ENCODE measurements around the gene GPD1. TPM values are rescaled to one million over a fixed set of nuclear protein-coding genes. Genes with fewer than 3 reads are reported as not detected.

GPD1 gene
- total and polyA plus RNA-seq, 10 of the 15 experiments (the other 5 are each of a cell fraction or from before 2014, with no cell fraction given): 0.04 to 0.61 (median 0.26) TPM; not detected in 1

- H3K4me2 ChIP-seq (ENCODE audit: control insufficient read depth, insufficient read depth): no peak overlapping the region
- no peaks in the 10 kb centered on the region for H3K9me3 ChIP-seq (replicated peaks; ENCODE audit: control insufficient read depth, insufficient read depth, low read length)
- FAIRE-seq: no peak
- CTCF ChIA-PET: interaction anchor here (1.1 to 11.1 kb wide), 5 partner anchors 11 to 48 kb away, joined by 3 to 89 read pairs (median 3); partner anchors contain the start of gene COX14
- in situ Hi-C loops (cut with MboI) (no loop called here), intact Hi-C loops (cut with micrococcal nuclease; ENCODE audit: unreplicated experiment) (loop anchor here (5.0 kb wide), 1 partner anchor 35 kb away; no protein-coding TSS in a partner anchor)
- H3K36me3 ChIP-seq (ENCODE audit: control insufficient read depth in 2 of 2, insufficient read depth in 2 of 2, low read length in 1 of 2): peaks cover 8 to 28% of the 10 kb centered on the region in 2 experiments
- RAD21 ChIA-PET (ENCODE audit: unreplicated experiment): interaction anchor here (0.6 to 1.7 kb wide), 2 partner anchors 43 to 48 kb away, joined by 3 to 4 read pairs; partner anchors contain the start of gene SMARCD1
- H4K20me1 ChIP-seq (ENCODE audit: control insufficient read depth, insufficient read depth): no peaks in the 10 kb centered on the region
- WGBS (ENCODE audit: insufficient coverage, insufficient replicate concordance, low lambda C conversion rate, missing lambda C conversion rate): 69% methylated on average over 2 of the region's 2 CpGs
- no peak overlapping the region for H3K27ac ChIP-seq (ENCODE audit: control insufficient read depth, insufficient read depth)
- no peak overlapping the region for H3K4me3 ChIP-seq
- DNase-seq (ENCODE audit: low read depth, low spot score): no peak
- no peaks in the 10 kb centered on the region for H3K27me3 ChIP-seq (replicated peaks in 1 of 2; ENCODE audit: control insufficient read depth in 2 of 2, insufficient read depth in 2 of 2, low read length in 1 of 2)
- H3K9ac ChIP-seq (ENCODE audit: control insufficient read depth, insufficient read depth, low read length): no peak overlapping the region
- POLR2A ChIA-PET: interaction anchor here (3.7 kb wide), 1 partner anchor 16 kb away, joined by 15 read pairs; the partner anchor contains the start of gene COX14
- no peaks in the 10 kb centered on the region for H3K79me2 ChIP-seq (ENCODE audit: control insufficient read depth, insufficient read depth, low read length)
- TF ChIP-seq RCOR1 (conservative IDR thresholded peaks at IDR 0.05; ENCODE audit: low read depth, low read length) (no peak), NR2C2 (IDR thresholded peaks at IDR 0.05; ENCODE audit: borderline replicate concordance, control insufficient read depth, insufficient read length, low read depth) (no peak), HCFC1 (IDR thresholded peaks at IDR 0.05; ENCODE audit: low read length) (no peak), NR2F1 (conservative IDR thresholded peaks at IDR 0.05) (no peak), ZZZ3 (IDR thresholded peaks at IDR 0.05; ENCODE audit: control insufficient read depth, insufficient read length, low read depth) (no peak)
- BruUV-seq (replicated peaks): no TSS peak
- no peak overlapping the region for H2AFZ ChIP-seq (ENCODE audit: control insufficient read depth, low read depth, low read length)
- peaks cover 11% of the 10 kb centered on the region; the same call in 1 of the 2 replicates for H3K4me1 ChIP-seq (ENCODE audit: control insufficient read depth, insufficient read depth, low read length)
- SMC1A ChIA-PET (ENCODE audit: uncharacterized antibody, unreplicated experiment): interaction anchor here (0.7 kb wide), 1 partner anchor 233 kb away, joined by 3 read pairs; no protein-coding TSS in a partner anchor
- no peak for ATAC-seq
Measured at GRCh38 chr12:50127546-50127945, 23.7 kb downstream of the GPD1 start.

- no TSS peak for BruUV-seq (replicated peaks)
- no peak overlapping the region for H3K9ac ChIP-seq (ENCODE audit: control insufficient read depth, insufficient read depth, low read length)
- H3K9me3 ChIP-seq (replicated peaks; ENCODE audit: control insufficient read depth, insufficient read depth, low read length): no peaks in the 10 kb centered on the region
- ChIA-PET CTCF (interaction anchor here (0.7 to 11.1 kb wide), 7 partner anchors 10 to 185 kb away, joined by 3 to 89 read pairs (median 4); partner anchors contain the start of genes CERS5, COX14 and SMARCD1), RAD21 (ENCODE audit: unreplicated experiment) (interaction anchor here (0.8 to 1.4 kb wide), 3 partner anchors 44 to 62 kb away, joined by 3 to 7 read pairs (median 3); no protein-coding TSS in a partner anchor), POLR2A (interaction anchor here (0.6 to 3.7 kb wide), 4 partner anchors 12 to 432 kb away, joined by 3 to 15 read pairs (median 6); partner anchors contain the start of gene COX14), SMC1A (ENCODE audit: uncharacterized antibody, unreplicated experiment) (interaction anchor here (0.5 to 3.1 kb wide), 8 partner anchors 9 to 1610 kb away, joined by 3 to 16 read pairs (median 4); partner anchors contain the start of genes COX14 and SMARCD1)
- H4K20me1 ChIP-seq (ENCODE audit: control insufficient read depth, insufficient read depth): no peaks in the 10 kb centered on the region
- no peak overlapping the region for H3K4me2 ChIP-seq (ENCODE audit: control insufficient read depth, insufficient read depth)
- FAIRE-seq (no peak), DNase-seq (ENCODE audit: low read depth, low spot score) (no peak), ATAC-seq (peak; percentile 18; the same call in 1 of the 3 replicates)
- TF ChIP-seq NFIC (IDR thresholded peaks at IDR 0.05; ENCODE audit: low read depth, low read length) (no peak), HCFC1 (IDR thresholded peaks at IDR 0.05; ENCODE audit: low read length) (no peak), ATF7 (IDR thresholded peaks at IDR 0.05; ENCODE audit: low read depth) (peak; percentile 56; the same call in 1 of the 2 replicates), ZNF384 (IDR thresholded peaks at IDR 0.05; ENCODE audit: borderline replicate concordance, low read depth, low read length) (peak; percentile 42; the same call in 1 of the 2 replicates), JUNB (IDR thresholded peaks at IDR 0.05) (0 out of 2 replicates have a peak, but pooled peaks have one; percentile 32)
- H2AFZ ChIP-seq (ENCODE audit: control insufficient read depth, low read depth, low read length): no peak overlapping the region
- no peak overlapping the region for H3K4me3 ChIP-seq
- 74% methylated on average over 4 of the region's 4 CpGs for WGBS (ENCODE audit: insufficient coverage, insufficient replicate concordance, low lambda C conversion rate, missing lambda C conversion rate)
- H3K27me3 ChIP-seq (replicated peaks in 1 of 2; ENCODE audit: control insufficient read depth in 2 of 2, insufficient read depth in 2 of 2, low read length in 1 of 2): no peaks in the 10 kb centered on the region
- peaks cover 8% of the 10 kb centered on the region; the same call in 1 of the 2 replicates for H3K4me1 ChIP-seq (ENCODE audit: control insufficient read depth, insufficient read depth, low read length)
- H3K79me2 ChIP-seq (ENCODE audit: control insufficient read depth, insufficient read depth, low read length): no peaks in the 10 kb centered on the region
- in situ Hi-C loops (cut with MboI): no loop called here
- H3K36me3 ChIP-seq (ENCODE audit: control insufficient read depth in 2 of 2, insufficient read depth in 2 of 2, low read length in 1 of 2): peaks cover 11 to 30% of the 10 kb centered on the region in 2 experiments
- H3K27ac ChIP-seq (ENCODE audit: control insufficient read depth, insufficient read depth): no peak overlapping the region
- intact Hi-C loops (cut with micrococcal nuclease; ENCODE audit: unreplicated experiment): loop anchor here (5.0 kb wide), 1 partner anchor 33 kb away; no protein-coding TSS in a partner anchor
Measured at GRCh38 chr12:50129290-50129689, 25.5 kb downstream of the GPD1 start.

All from GM12878 (cell line).